HG03378 (cell line): ENCODE measurements around the gene ZDHHC14.
"Not testable (repeated sequence)": the region's sequence is repeated elsewhere in the genome, so short reads cannot be mapped to it uniquely, and the experiment has no call there.

Experiments used
- ATAC-seq: cut with Tn5 transposase; IDR thresholded peaks from one replicate; pipeline ENCODE4 v1.9.1; 2021; ENCODE audit warnings: mild to moderate bottlenecking, moderate library complexity; ENCODE audit not compliant: unreplicated experiment

ZDHHC14 gene

DNA sequence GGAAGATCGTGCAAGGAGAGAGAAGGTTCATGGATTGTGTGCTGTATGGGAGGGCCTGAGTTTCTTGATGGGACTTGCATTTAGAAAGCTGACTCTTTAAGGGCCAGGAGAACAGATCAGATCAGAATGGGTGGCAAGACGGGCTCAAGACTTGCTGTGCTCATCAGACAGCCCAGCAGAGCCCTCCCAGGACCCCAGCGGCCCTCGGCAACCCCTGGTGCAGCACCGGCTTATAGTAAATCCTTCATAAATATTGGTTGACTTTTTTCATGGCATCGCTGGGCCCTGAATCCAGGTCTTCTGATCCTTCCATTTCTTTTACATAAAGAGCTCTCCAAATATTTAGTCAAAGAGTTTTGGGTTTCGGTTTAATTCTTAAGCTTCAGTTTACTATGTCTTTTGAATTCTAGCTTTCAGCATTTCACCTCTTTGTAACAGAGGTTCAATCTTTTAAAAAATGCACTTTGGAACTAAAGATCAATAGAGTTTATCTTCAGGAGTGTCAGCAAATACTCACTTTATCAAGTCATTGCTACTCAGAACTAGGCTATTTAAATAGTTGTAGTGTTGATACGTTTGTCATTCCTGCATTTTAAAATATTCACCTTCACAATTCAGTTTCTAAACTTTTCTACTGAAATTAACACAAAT, 205.6 kb downstream of the ZDHHC14 start:
- ATAC-seq = no peak

- no peak for ATAC-seq
Observed at GRCh38 chr6:157587127-157587926, 206.3 kb downstream of the ZDHHC14 start.

DNA sequence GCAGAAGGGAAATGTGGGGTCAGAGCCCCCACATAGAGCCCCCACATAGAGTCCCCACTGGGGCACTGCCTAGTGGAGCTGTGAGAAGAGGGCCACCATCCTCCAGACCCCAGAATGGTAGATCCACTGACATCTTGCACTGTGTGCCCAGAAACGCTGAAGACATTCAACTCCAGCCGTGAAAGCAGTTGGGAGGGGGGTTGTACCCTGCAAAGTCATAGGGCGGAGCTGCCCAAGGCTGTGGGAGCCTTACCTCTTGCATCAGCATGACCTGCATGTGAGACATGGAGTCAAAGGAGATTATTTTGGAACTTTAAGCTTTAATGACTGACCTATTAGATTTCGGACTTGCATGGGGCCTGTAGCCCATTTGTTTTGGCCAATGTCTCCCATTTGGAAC, 209.7 kb downstream of the ZDHHC14 start:
- not testable (repeated sequence) for ATAC-seq

DNA sequence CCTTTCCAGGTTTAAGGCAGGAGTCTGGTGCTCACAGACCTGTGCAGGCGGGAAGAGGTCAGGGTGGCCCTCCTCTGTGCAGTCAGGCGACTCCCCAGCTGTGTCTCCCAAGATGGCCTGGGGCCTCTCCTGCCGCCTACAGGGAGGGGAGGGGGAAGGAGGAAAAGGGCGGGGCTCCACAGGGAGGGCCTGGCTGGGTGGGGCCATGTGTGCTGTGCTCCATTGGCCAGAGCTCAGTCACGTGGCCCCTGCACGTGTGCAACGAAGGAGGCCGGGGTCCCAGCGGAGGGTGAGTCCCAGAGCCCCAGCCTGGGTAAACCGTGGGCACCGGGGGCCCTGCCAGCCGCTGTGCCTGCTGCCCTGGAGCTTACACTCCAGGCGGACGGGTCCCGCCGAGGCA, 211.6 kb downstream of the ZDHHC14 start:
- ATAC-seq = no peak

GRCh38 chr6:157592980-157593379, 212.0 kb downstream of the ZDHHC14 start:
- ATAC-seq = no peak

GRCh38 chr6:157593596-157593995, 212.6 kb downstream of the ZDHHC14 start:
- no peak for ATAC-seq

DNA sequence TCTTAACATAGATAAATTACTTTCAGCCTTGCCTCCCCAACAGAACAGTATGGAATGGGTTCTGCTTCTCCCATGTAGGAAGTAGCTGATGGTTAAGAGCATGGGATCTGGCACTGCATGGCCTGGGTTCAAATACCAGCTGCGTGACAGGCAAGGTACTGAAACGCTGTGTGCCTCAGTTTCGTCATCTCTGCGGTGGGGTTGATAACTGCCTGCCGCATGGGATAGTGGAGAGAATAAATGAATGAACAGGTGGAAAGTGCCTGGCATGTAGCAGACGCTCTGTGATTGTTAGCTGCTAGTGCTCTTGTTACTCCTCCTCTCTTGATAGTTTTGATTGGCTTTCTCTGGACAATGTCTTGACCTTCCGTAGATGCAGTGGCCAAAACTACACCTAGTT, 213.3 kb downstream of the ZDHHC14 start:
- ATAC-seq = no peak

DNA sequence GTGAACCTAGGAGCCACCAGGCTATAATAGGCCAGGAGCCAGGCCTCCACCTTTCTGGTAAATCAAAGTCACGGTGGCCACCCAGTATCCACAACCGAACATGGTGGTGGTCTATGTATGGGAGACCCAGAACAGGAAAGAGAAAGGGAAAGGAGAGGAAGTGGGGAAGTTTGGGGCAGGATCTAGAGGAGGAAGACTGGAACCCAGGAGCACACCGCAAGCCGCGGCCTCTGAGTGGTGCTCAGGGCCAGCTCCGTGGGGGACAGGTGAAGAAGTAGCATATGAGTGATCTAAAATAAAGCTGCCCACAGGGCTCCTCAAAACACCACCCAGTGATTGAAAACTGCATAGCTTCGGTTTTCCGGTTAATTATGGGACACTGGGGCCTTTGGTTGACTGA, 214.8 kb downstream of the ZDHHC14 start:
- no peak for ATAC-seq

DNA sequence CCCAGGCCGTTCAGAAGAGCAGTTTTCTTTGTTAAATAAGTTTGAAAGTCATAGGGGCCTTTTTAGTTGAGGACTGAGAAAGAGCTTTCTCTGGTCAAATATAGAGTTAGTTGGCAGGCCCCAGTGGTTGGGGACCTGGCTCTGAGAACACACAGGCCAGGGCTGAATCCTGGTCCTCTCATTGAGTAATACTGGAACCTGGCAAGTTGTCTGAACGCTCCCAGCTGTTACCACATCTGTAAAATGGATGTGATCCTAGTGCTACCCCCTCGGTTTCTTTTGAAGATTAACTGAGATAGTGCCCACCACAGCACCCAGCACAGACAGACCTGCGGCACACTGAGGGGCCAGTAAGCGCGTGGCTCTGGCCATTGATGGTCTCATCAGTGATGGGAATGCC, 215.5 kb downstream of the ZDHHC14 start:
- ATAC-seq = no peak

GRCh38 chr6:157596886-157597285, 215.9 kb downstream of the ZDHHC14 start:
- no peak for ATAC-seq

GRCh38 chr6:157597461-157598312, 216.7 kb downstream of the ZDHHC14 start:
- no peak for ATAC-seq

GRCh38 chr6:157599191-157599590, 218.2 kb downstream of the ZDHHC14 start:
- ATAC-seq = no peak

- ATAC-seq = no peak
Observed at GRCh38 chr6:157600807-157601206, 219.8 kb downstream of the ZDHHC14 start.

GRCh38 chr6:157602521-157603295, 221.7 kb downstream of the ZDHHC14 start:
- no peak for ATAC-seq

GRCh38 chr6:157603314-157603940, 222.4 kb downstream of the ZDHHC14 start:
- no peak for ATAC-seq

GRCh38 chr6:157603971-157604370, 223.0 kb downstream of the ZDHHC14 start:
- no peak for ATAC-seq

GRCh38 chr6:157604816-157605215, 223.8 kb downstream of the ZDHHC14 start:
- no peak for ATAC-seq

DNA sequence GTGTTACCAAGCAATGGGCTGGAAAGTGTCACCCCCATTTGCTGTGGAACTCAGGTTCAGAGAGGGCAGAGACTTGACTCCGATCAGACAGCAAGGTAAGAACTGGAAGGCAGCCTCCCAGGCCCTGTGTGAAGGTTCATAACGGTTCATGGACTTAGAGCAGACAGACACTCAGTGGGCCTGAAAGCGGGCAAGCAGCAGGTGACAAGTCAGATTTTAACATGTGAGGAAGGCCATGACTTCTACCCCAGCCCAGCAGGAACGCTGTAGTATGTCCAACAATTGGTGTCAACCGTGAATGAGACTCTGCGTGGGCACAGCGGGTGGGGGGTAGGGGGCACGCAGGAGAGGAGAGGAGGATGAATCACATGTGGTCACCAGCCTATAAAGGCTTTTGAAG, 224.5 kb downstream of the ZDHHC14 start:
- no peak for ATAC-seq

DNA sequence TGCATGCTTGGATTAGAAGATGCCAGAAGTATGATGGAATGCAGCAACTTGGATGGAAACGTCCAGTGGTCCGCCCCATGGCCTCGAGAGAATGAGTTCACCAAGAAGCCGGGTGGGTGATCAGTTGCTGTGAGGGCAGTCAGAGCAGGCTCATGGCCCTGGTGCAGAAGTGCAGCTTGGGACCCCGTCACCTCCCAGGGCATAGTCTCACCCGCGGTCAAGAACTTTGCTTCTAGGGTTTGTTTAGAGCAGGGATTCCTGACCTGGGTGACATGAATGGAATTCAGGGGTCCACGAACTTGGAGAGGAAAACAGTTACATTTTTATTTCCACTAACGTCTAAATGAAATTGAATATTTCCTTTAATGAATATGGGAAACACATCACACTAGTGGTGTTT, 225.5 kb downstream of the ZDHHC14 start:
- no peak for ATAC-seq
